GM19372 (cell line): Measurements from ENCODE around the gene PRIM2.
A peak's percentile ranks its signal among the peaks of the same experiment; 100 is the strongest.
"Not testable (repeated sequence)": the region's sequence is repeated elsewhere in the genome, so short reads cannot be mapped to it uniquely, and the experiment has no call there.

ENCODE experiments used
- ATAC-seq: cut with Tn5 transposase; IDR thresholded peaks from one replicate; pipeline ENCODE4 v1.9.1; 2021; ENCODE audit warnings: mild to moderate bottlenecking, low read depth, moderate library complexity; ENCODE audit not compliant: unreplicated experiment

Gene PRIM2

GRCh38 chr6:57491795-57492194 lies 174.4 kb downstream of the PRIM2 start:
- ATAC-seq = not testable (repeated sequence)

- ATAC-seq = not testable (repeated sequence)
Measured at GRCh38 chr6:57496251-57496650, 178.8 kb downstream of the PRIM2 start.

- ATAC-seq = not testable (repeated sequence)
Measured at GRCh38 chr6:57500368-57501021, 183.1 kb downstream of the PRIM2 start.

GRCh38 chr6:57502387-57502786 lies 185.0 kb downstream of the PRIM2 start:
- not testable (repeated sequence) for ATAC-seq

GRCh38 chr6:57505251-57505650 lies 187.8 kb downstream of the PRIM2 start:
- ATAC-seq = not testable (repeated sequence)

GRCh38 chr6:57510390-57510789 lies 193.0 kb downstream of the PRIM2 start:
- ATAC-seq = not testable (repeated sequence)

- ATAC-seq = not testable (repeated sequence)
Measured at GRCh38 chr6:57515171-57515570, 197.7 kb downstream of the PRIM2 start.

- ATAC-seq = not testable (repeated sequence)
Measured at GRCh38 chr6:57515845-57516244, 198.4 kb downstream of the PRIM2 start.

GRCh38 chr6:57516776-57517175 lies 199.3 kb downstream of the PRIM2 start:
- ATAC-seq = not testable (repeated sequence)

- ATAC-seq = not testable (repeated sequence)
Measured at GRCh38 chr6:57519198-57519597, 201.8 kb downstream of the PRIM2 start.

GRCh38 chr6:57521085-57521484 lies 203.7 kb downstream of the PRIM2 start:
- ATAC-seq = not testable (repeated sequence)

GRCh38 chr6:57523221-57523620 lies 205.8 kb downstream of the PRIM2 start:
- not testable (repeated sequence) for ATAC-seq

GRCh38 chr6:57529755-57530154 lies 212.3 kb downstream of the PRIM2 start:
- not testable (repeated sequence) for ATAC-seq

GRCh38 chr6:57532660-57533059 lies 215.2 kb downstream of the PRIM2 start:
- ATAC-seq = not testable (repeated sequence)

GRCh38 chr6:57535121-57535520 lies 217.7 kb downstream of the PRIM2 start:
- not testable (repeated sequence) for ATAC-seq

GRCh38 chr6:57535994-57536393 lies 218.6 kb downstream of the PRIM2 start:
- peak; percentile 80 for ATAC-seq

- ATAC-seq = not testable (repeated sequence)
Measured at GRCh38 chr6:57537916-57538315, 220.5 kb downstream of the PRIM2 start.

GRCh38 chr6:57551961-57552360 lies 234.5 kb downstream of the PRIM2 start:
- not testable (repeated sequence) for ATAC-seq

GRCh38 chr6:57557855-57558254 lies 240.4 kb downstream of the PRIM2 start:
- not testable (repeated sequence) for ATAC-seq

- ATAC-seq = not testable (repeated sequence)
Measured at GRCh38 chr6:57559170-57559569, 241.7 kb downstream of the PRIM2 start.

- not testable (repeated sequence) for ATAC-seq
Measured at GRCh38 chr6:57562233-57562632, 244.8 kb downstream of the PRIM2 start.

- ATAC-seq = not testable (repeated sequence)
Measured at GRCh38 chr6:57572119-57572518, 254.7 kb downstream of the PRIM2 start.
